Osteoblast (primary cell): Measurements from ENCODE around the gene ZNF717. TPM values are rescaled to one million over a fixed set of nuclear protein-coding genes. Genes with fewer than 3 reads are reported as not detected.
"Not testable (repeated sequence)": the region's sequence is repeated elsewhere in the genome, so short reads cannot be mapped to it uniquely, and the experiment has no call there.

Source experiments
- DNase-seq: peaks from one replicate; pipeline ENCODE4 v3.0.0; 2011; ENCODE audit warnings: low spot score, mixed read lengths; ENCODE audit not compliant: insufficient read length; ENCODE audit errors: missing footprints
- H2AFZ ChIP-seq: 2 replicates; pipeline ENCODE4 v1.6.0; 2011; ENCODE audit warnings: mild to moderate bottlenecking, low read length
- H3K27ac ChIP-seq: 2 replicates; pipeline ENCODE4 v1.5.1; 2011; ENCODE audit warnings: mild to moderate bottlenecking, low read depth, low read length, moderate library complexity
- H3K27me3 ChIP-seq: 2 replicates; pipeline ENCODE4 v1.6.0; 2012; ENCODE audit warnings: mild to moderate bottlenecking, control low read depth, inconsistent platforms, low read length, moderate library complexity; ENCODE audit not compliant: insufficient read depth
- H3K36me3 ChIP-seq: 2 replicates; pipeline ENCODE4 v1.5.1; 2011; ENCODE audit warnings: mild to moderate bottlenecking, low read length, control low read depth, moderate library complexity; ENCODE audit not compliant: insufficient read depth
- H3K4me1 ChIP-seq: 2 replicates; pipeline ENCODE4 v1.5.1; 2011; ENCODE audit warnings: mild to moderate bottlenecking, low read length, control low read depth, moderate library complexity; ENCODE audit not compliant: insufficient read depth
- H3K4me2 ChIP-seq: 2 replicates; pipeline ENCODE4 v1.6.0; 2011; ENCODE audit warnings: mild to moderate bottlenecking, low read length; ENCODE audit not compliant: insufficient read depth
- H3K4me3 ChIP-seq: fragments of 200-600 bp; sonication (generic); 3 replicates; pipeline ENCODE4 v1.5.1; 2012; ENCODE audit warnings: mild to moderate bottlenecking, low read length, inconsistent platforms; ENCODE audit not compliant: insufficient read depth
- H3K79me2 ChIP-seq: 2 replicates; pipeline ENCODE4 v1.6.0; 2012; ENCODE audit warnings: mild to moderate bottlenecking, low read length, control low read depth, inconsistent platforms; ENCODE audit not compliant: insufficient read depth
- H3K9me3 ChIP-seq: 2 replicates; pipeline ENCODE4 v1.5.1; 2011; ENCODE audit warnings: low read depth, low read length, control low read depth
- H4K20me1 ChIP-seq: 2 replicates; pipeline ENCODE4 v1.6.0; 2012; ENCODE audit warnings: mild to moderate bottlenecking, low read length, control low read depth; ENCODE audit not compliant: insufficient read depth
- total RNA-seq: library from RNA; depleted of rRNA; stranded (reverse); fragments of >200 nt; gene quantifications from 2 replicates; pipeline ENCODE4 v1.2.3, GENCODE V29; 2012
- TF ChIP-seq, protein P1 (sequence below): IDR thresholded peaks from 2 replicates; pipeline ENCODE4 v1.5.1; 2011; ENCODE audit warnings: mild to moderate bottlenecking, low read depth, low read length, moderate library complexity; ENCODE audit errors: extremely low read depth

ZNF717 gene
- total RNA-seq, 1 donor, result 18.5 TPM

DNA sequence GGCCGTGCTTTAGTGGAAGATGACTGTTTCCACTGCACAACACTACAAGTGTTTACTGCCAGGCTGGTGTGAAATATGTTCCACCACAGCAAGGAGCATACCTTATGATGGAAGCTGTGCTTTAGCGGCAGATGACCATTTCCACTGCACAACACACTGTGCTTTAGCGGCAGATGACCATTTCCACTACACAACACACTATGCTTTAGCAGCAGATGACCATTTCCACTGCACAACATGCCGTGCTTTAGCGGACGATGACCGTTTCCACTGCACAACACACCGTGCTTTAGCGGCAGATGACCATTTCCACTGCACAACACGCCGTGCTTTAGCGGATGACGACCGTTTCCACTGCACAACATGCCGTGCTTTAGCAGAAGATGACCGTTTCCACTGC lies 2.8 kb downstream of the ZNF717 start:
- TF ChIP-seq, protein P1, sequence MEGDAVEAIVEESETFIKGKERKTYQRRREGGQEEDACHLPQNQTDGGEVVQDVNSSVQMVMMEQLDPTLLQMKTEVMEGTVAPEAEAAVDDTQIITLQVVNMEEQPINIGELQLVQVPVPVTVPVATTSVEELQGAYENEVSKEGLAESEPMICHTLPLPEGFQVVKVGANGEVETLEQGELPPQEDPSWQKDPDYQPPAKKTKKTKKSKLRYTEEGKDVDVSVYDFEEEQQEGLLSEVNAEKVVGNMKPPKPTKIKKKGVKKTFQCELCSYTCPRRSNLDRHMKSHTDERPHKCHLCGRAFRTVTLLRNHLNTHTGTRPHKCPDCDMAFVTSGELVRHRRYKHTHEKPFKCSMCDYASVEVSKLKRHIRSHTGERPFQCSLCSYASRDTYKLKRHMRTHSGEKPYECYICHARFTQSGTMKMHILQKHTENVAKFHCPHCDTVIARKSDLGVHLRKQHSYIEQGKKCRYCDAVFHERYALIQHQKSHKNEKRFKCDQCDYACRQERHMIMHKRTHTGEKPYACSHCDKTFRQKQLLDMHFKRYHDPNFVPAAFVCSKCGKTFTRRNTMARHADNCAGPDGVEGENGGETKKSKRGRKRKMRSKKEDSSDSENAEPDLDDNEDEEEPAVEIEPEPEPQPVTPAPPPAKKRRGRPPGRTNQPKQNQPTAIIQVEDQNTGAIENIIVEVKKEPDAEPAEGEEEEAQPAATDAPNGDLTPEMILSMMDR, result no peak
- Histone ChIP-seq H3K4me2 (no peak overlapping the region), H2AFZ (no peak overlapping the region), H3K79me2 (peaks cover 22% of the 10 kb centered on the region), H3K4me3 (no peak overlapping the region), H4K20me1 (no peaks in the 10 kb centered on the region), H3K27me3 (no peaks in the 10 kb centered on the region), H3K4me1 (no peaks in the 10 kb centered on the region), H3K36me3 (peaks cover 22% of the 10 kb centered on the region), H3K27ac (no peak overlapping the region), H3K9me3 (no peaks in the 10 kb centered on the region)
- DNase-seq, result no peak

DNA sequence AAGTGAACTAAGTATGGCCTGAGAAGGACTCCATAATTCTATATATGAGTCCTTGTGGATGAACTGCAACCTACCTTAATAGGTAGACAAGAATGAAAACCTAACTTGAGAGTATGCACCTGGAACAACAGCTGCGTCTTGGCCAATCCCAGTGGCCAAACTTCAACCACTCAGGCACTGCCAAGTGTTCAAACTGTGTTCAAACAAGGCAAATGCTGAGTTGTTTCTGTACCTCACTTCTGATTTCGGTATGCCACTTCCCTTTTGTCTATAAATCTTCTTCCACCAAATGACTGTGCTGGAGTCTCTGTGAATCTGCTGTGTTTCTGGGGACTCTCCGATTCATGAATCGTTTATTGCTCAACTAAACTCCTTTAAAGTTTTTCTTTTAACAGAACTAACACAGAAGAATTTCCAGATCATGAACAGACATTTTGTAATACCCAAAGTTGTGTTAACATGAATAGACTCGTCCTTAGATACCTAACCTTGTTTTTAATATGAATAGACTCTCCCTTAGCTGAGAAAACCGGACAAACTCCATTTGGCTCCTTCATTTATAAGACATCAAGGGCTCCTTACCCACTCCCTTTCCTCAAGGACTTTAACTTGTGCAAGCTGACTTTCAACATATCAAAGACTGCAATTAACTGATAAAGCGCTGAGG lies 4.1 kb downstream of the ZNF717 start:
- Histone ChIP-seq H3K9me3 (no peaks in the 10 kb centered on the region), H3K4me3 (no peak overlapping the region), H3K4me1 (no peaks in the 10 kb centered on the region), H3K79me2 (peaks cover 33% of the 10 kb centered on the region), H3K27me3 (no peaks in the 10 kb centered on the region), H3K36me3 (peaks cover 22% of the 10 kb centered on the region), H2AFZ (no peak overlapping the region), H3K27ac (no peak overlapping the region), H3K4me2 (no peak overlapping the region), H4K20me1 (no peaks in the 10 kb centered on the region)
- DNase-seq, result no peak
- TF ChIP-seq, protein P1, result no peak

DNA sequence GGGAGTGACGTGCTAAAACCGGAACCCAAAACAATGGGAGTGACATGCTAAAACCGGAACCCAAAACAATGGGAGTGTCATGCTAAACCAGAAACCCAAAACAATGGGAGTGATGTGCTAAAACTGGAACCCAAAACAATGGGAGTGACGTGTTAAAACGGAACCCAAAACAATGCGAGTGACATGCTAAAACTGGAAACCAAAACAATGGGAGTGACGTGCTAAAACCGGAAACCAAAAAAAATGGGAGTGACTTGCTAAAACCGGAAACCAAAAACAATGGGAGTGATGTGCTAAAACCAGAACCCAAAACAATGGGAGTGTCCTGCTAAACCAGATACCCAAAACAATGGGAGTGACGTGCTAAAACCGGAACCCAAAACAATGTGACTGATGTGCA lies 7.6 kb downstream of the ZNF717 start:
- not testable (repeated sequence) for H4K20me1 ChIP-seq, H3K4me2 ChIP-seq, H3K27me3 ChIP-seq, H3K4me1 ChIP-seq, DNase-seq, H3K27ac ChIP-seq, H2AFZ ChIP-seq, H3K4me3 ChIP-seq, H3K9me3 ChIP-seq
- Histone ChIP-seq H3K36me3 (peaks cover 20% of the 10 kb centered on the region), H3K79me2 (peaks cover 24% of the 10 kb centered on the region)

DNA sequence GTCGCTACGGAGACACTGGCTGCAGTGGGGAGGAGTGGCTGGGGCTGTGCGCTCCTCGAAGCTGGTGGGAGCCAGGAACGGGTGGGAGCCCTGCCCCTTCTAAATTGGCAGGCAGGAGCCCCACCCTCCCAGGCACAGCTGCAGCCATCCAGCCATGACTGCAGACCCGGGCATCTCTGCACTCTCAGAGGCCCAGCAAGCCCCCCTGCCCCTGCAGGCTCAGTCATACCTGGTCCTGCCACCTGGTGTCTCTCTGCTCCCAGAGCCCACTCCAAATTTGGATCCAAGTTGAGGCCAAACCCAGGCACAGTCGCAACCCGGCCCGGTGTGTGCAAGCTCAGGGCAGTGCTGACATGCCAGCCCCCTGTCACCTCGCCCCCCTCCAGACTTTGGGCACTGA lies 13.7 kb downstream of the ZNF717 start:
- H3K4me3 ChIP-seq, H3K4me2 ChIP-seq, H3K9me3 ChIP-seq, DNase-seq, H3K27ac ChIP-seq, H2AFZ ChIP-seq, H3K36me3 ChIP-seq, H3K27me3 ChIP-seq, H4K20me1 ChIP-seq, H3K4me1 ChIP-seq: not testable (repeated sequence)
- peaks cover 11% of the 10 kb centered on the region for H3K79me2 ChIP-seq

DNA sequence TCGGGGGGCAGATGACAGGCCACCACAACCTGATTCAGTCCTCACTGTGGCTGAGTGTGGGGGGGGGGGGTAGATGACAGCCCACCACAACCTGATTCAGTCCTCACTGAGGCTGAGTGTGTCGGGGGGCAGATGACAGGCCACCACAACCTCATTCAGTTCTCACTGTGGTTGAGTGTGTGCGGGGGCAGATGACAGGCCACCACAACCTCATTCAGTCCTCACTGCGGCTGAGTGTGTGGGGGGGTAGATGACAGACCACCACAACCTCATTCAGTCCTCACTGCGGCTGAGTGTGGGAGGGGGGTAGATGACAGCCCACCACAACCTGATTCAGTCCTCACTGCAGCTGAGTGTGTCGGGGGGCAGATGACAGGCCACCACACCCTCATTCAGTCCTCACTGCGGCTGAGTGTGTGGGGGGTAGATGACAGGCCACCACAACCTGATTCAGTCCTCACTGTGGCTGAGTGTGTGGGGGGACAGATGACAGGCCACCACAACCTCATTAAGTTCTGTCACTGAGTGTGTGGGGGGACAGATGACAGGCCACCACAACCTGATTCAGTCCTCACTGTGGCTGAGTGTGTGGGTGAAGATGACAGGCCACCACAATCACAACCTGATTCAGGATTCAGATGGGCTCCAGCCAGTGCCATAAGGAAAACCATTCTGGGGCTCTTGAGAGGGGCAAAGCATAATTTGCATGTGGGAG lies 16.9 kb downstream of the ZNF717 start:
- no peaks in the 10 kb centered on the region for H3K9me3 ChIP-seq
- H3K27me3 ChIP-seq, result no peaks in the 10 kb centered on the region
- H3K36me3 ChIP-seq, result no peaks in the 10 kb centered on the region
- TF ChIP-seq, protein P1, result no peak
- H3K27ac ChIP-seq, result no peak overlapping the region
- no peak overlapping the region for H3K4me3 ChIP-seq
- no peak overlapping the region for H3K4me2 ChIP-seq
- no peak overlapping the region for H2AFZ ChIP-seq
- H4K20me1 ChIP-seq, result no peaks in the 10 kb centered on the region
- no peaks in the 10 kb centered on the region for H3K4me1 ChIP-seq
- no peak for DNase-seq
- H3K79me2 ChIP-seq, result peaks cover 22% of the 10 kb centered on the region
